COLO829 (cell line): ENCODE results near the gene SHCBP1L.

ENCODE experiments used
- DNase-seq: peaks from one replicate; pipeline ENCODE4 v3.0.0; 2012; ENCODE audit warnings: low spot score

The SHCBP1L gene

GRCh38 chr1:182952677-182953444 lies at the start of gene SHCBP1L:
Gene SHCBP1L, minus strand, starts transcription at chr1:182953166. Its CDS starts 33 bp downstream, at chr1:182953133.
- DNase-seq: no peak

- DNase-seq: no peak
These were observed 49.3 kb upstream of the SHCBP1L start for GRCh38 chr1:183002267-183002666.

- no peak for DNase-seq
These were observed 47.4 kb upstream of the SHCBP1L start for GRCh38 chr1:183000167-183000962.

- DNase-seq: no peak
These were observed 45.5 kb upstream of the SHCBP1L start for GRCh38 chr1:182998482-182998881.

- no peak for DNase-seq
These were observed 43.9 kb upstream of the SHCBP1L start for GRCh38 chr1:182996816-182997215.

GRCh38 chr1:182995894-182996293 lies 42.9 kb upstream of the SHCBP1L start:
- no peak for DNase-seq

GRCh38 chr1:182993746-182994145 lies 40.8 kb upstream of the SHCBP1L start:
- DNase-seq: no peak

GRCh38 chr1:182990413-182991144 lies 37.6 kb upstream of the SHCBP1L start:
- no peak for DNase-seq

- DNase-seq: no peak
These were observed 32.9 kb upstream of the SHCBP1L start for GRCh38 chr1:182985876-182986275.

GRCh38 chr1:182984621-182985020 lies 31.7 kb upstream of the SHCBP1L start:
- DNase-seq: no peak

- no peak for DNase-seq
These were observed 31.2 kb upstream of the SHCBP1L start for GRCh38 chr1:182984138-182984537.

- DNase-seq: no peak
These were observed 25.3 kb upstream of the SHCBP1L start for GRCh38 chr1:182978151-182978853.

- no peak for DNase-seq
These were observed 24.5 kb upstream of the SHCBP1L start for GRCh38 chr1:182977480-182977879.

- no peak for DNase-seq
These were observed 21.7 kb upstream of the SHCBP1L start for GRCh38 chr1:182974506-182975191.

- DNase-seq: no peak
These were observed 19.9 kb upstream of the SHCBP1L start for GRCh38 chr1:182972829-182973228.

- no peak for DNase-seq
These were observed 19.3 kb upstream of the SHCBP1L start for GRCh38 chr1:182972231-182972630.

GRCh38 chr1:182971219-182971618 lies 18.3 kb upstream of the SHCBP1L start:
- no peak for DNase-seq

GRCh38 chr1:182968836-182969734 lies 16.1 kb upstream of the SHCBP1L start:
- no peak for DNase-seq

- no peak for DNase-seq
These were observed 15.3 kb upstream of the SHCBP1L start for GRCh38 chr1:182968151-182968741.

GRCh38 chr1:182965861-182966260 lies 12.9 kb upstream of the SHCBP1L start:
- no peak for DNase-seq
